Activated T-cell treated with anti-CD3 and anti-CD28 coated beads, Interleukin-2, amount 50 U/mL, for 4 hours (primary cell): ENCODE results near the gene GCHFR. TPM values are rescaled to one million over a fixed set of nuclear protein-coding genes. Genes with fewer than 3 reads are reported as not detected.

Experiments used
- ATAC-seq, 2 donors: fragments of 200-7000 bp; cut with Tn5 transposase; one replicate each; pipeline ENCODE4 v1.10.0; 2021
- DNase-seq: peaks from one replicate; pipeline ENCODE4 v3.0.0-alpha.2; 2020
- H3K27me3 Mint-ChIP-seq: one replicate; pipeline ENCODE4 v1.8.0; 2021; ENCODE audit warnings: low read depth, mixed read lengths
- H3K36me3 Mint-ChIP-seq: one replicate; pipeline ENCODE4 v1.8.0; 2022; ENCODE audit warnings: mixed read lengths; ENCODE audit not compliant: insufficient read depth
- H3K4me1 Mint-ChIP-seq: one replicate; pipeline ENCODE4 v1.8.0; 2021; ENCODE audit warnings: low read depth, mixed read lengths
- H3K4me3 Mint-ChIP-seq: one replicate; pipeline ENCODE4 v1.8.0; 2021; ENCODE audit warnings: mild to moderate bottlenecking, moderate library complexity, mixed read lengths
- H3K9me3 Mint-ChIP-seq: one replicate; pipeline ENCODE4 v1.8.0; 2021; ENCODE audit warnings: mixed read lengths
- total RNA-seq, 3 donors: library from RNA; stranded (reverse); gene quantifications; one replicate each; pipeline ENCODE4 v1.2.1, GENCODE V29; 2021

Gene GCHFR
- total RNA-seq, 3 donors from 2014 or later: 18.5 to 25.6 (median 25.3) TPM

GRCh38 chr15:40746916-40747418 is 16.9 kb upstream of the GCHFR start:
- Mint-ChIP-seq H3K27me3 (no peaks in the 10 kb centered on the region), H3K9me3 (no peaks in the 10 kb centered on the region), H3K36me3 (peaks cover 34% of the 10 kb centered on the region), H3K4me1 (peaks cover 26% of the 10 kb centered on the region), H3K4me3 (no peak overlapping the region)
- ATAC-seq: no peak
- DNase-seq: no peak

- DNase-seq (no peak), ATAC-seq (no peak)
- Mint-ChIP-seq H3K27me3 (no peaks in the 10 kb centered on the region), H3K36me3 (peaks cover 31% of the 10 kb centered on the region), H3K9me3 (no peaks in the 10 kb centered on the region), H3K4me3 (no peak overlapping the region), H3K4me1 (peaks cover 31% of the 10 kb centered on the region)
Observed at GRCh38 chr15:40747685-40748631, 15.9 kb upstream of the GCHFR start.

- H3K9me3 Mint-ChIP-seq: no peaks in the 10 kb centered on the region
- no peak for ATAC-seq
- no peak for DNase-seq
- peaks cover 31% of the 10 kb centered on the region for H3K4me1 Mint-ChIP-seq
- H3K4me3 Mint-ChIP-seq: no peak overlapping the region
- H3K36me3 Mint-ChIP-seq: peaks cover 31% of the 10 kb centered on the region
- no peaks in the 10 kb centered on the region for H3K27me3 Mint-ChIP-seq
Observed at GRCh38 chr15:40749151-40749630, 14.7 kb upstream of the GCHFR start.

GRCh38 chr15:40750885-40751284 is 13.0 kb upstream of the GCHFR start:
- no peak for ATAC-seq
- H3K36me3 Mint-ChIP-seq: peaks cover 29% of the 10 kb centered on the region
- H3K9me3 Mint-ChIP-seq: no peaks in the 10 kb centered on the region
- H3K4me1 Mint-ChIP-seq: peaks cover 32% of the 10 kb centered on the region
- no peak overlapping the region for H3K4me3 Mint-ChIP-seq
- no peak for DNase-seq
- no peaks in the 10 kb centered on the region for H3K27me3 Mint-ChIP-seq

GRCh38 chr15:40751745-40752144 is 12.1 kb upstream of the GCHFR start:
- Mint-ChIP-seq H3K4me1 (peaks cover 32% of the 10 kb centered on the region), H3K27me3 (no peaks in the 10 kb centered on the region), H3K4me3 (no peak overlapping the region), H3K36me3 (peaks cover 29% of the 10 kb centered on the region), H3K9me3 (no peaks in the 10 kb centered on the region)
- ATAC-seq (no peak), DNase-seq (no peak)

- peak overlapping the region; percentile 93 for H3K4me3 Mint-ChIP-seq
- H3K27me3 Mint-ChIP-seq: no peaks in the 10 kb centered on the region
- H3K36me3 Mint-ChIP-seq: peaks cover 17% of the 10 kb centered on the region
- peak; percentile 6 to 13 for ATAC-seq
- no peak for DNase-seq
- no peaks in the 10 kb centered on the region for H3K9me3 Mint-ChIP-seq
- H3K4me1 Mint-ChIP-seq: peaks cover 32% of the 10 kb centered on the region
Observed at GRCh38 chr15:40754574-40754882, 9.3 kb upstream of the GCHFR start.

GRCh38 chr15:40754883-40755811 is 8.7 kb upstream of the GCHFR start, which contains the start of gene RMDN3:
RMDN3 (minus strand) TSS chr15:40755254; CDS start chr15:40754783, 471 bp downstream.
- ATAC-seq: peak; percentile 92 to 93
- Mint-ChIP-seq H3K36me3 (peaks cover 14% of the 10 kb centered on the region), H3K4me1 (peaks cover 32% of the 10 kb centered on the region), H3K27me3 (no peaks in the 10 kb centered on the region), H3K9me3 (no peaks in the 10 kb centered on the region), H3K4me3 (peak within 1 kb of the TSS; percentile 93)
- peak; percentile 93 for DNase-seq

- Mint-ChIP-seq H3K36me3 (peaks cover 13% of the 10 kb centered on the region), H3K27me3 (no peaks in the 10 kb centered on the region), H3K4me3 (peak overlapping the region; percentile 93), H3K4me1 (peaks cover 32% of the 10 kb centered on the region), H3K9me3 (no peaks in the 10 kb centered on the region)
- DNase-seq (no peak), ATAC-seq (no peak)
Observed at GRCh38 chr15:40755812-40756208, 8.1 kb upstream of the GCHFR start.

GRCh38 chr15:40756938-40757337 is 6.9 kb upstream of the GCHFR start:
- no peaks in the 10 kb centered on the region for H3K27me3 Mint-ChIP-seq
- DNase-seq (no peak), ATAC-seq (no peak)
- H3K9me3 Mint-ChIP-seq: no peaks in the 10 kb centered on the region
- H3K4me1 Mint-ChIP-seq: peaks cover 28% of the 10 kb centered on the region
- peaks cover 6% of the 10 kb centered on the region for H3K36me3 Mint-ChIP-seq
- H3K4me3 Mint-ChIP-seq: no peak overlapping the region

GRCh38 chr15:40759961-40760360 is 3.9 kb upstream of the GCHFR start:
- Mint-ChIP-seq H3K4me3 (no peak overlapping the region), H3K36me3 (no peaks in the 10 kb centered on the region), H3K9me3 (no peaks in the 10 kb centered on the region), H3K27me3 (no peaks in the 10 kb centered on the region), H3K4me1 (peaks cover 20% of the 10 kb centered on the region)
- no peak for DNase-seq
- no peak for ATAC-seq

GRCh38 chr15:40762919-40763800 is 708 bp upstream of the GCHFR start:
- Mint-ChIP-seq H3K36me3 (no peaks in the 10 kb centered on the region), H3K27me3 (no peaks in the 10 kb centered on the region), H3K4me3 (peak overlapping the region; percentile 79), H3K9me3 (no peaks in the 10 kb centered on the region), H3K4me1 (peaks cover 26% of the 10 kb centered on the region)
- DNase-seq (peak; percentile 23), ATAC-seq (peak; percentile 6 to 8)

GRCh38 chr15:40764629-40765103 is 798 bp downstream of the GCHFR start:
- Mint-ChIP-seq H3K9me3 (no peaks in the 10 kb centered on the region), H3K36me3 (no peaks in the 10 kb centered on the region), H3K4me1 (peaks cover 41% of the 10 kb centered on the region), H3K27me3 (no peaks in the 10 kb centered on the region), H3K4me3 (peak overlapping the region; percentile 79)
- ATAC-seq: no peak
- DNase-seq: no peak

GRCh38 chr15:40766194-40766815 is 2.4 kb downstream of the GCHFR start:
- DNase-seq: no peak
- ATAC-seq: no peak
- Mint-ChIP-seq H3K9me3 (no peaks in the 10 kb centered on the region), H3K27me3 (no peaks in the 10 kb centered on the region), H3K36me3 (no peaks in the 10 kb centered on the region), H3K4me1 (peaks cover 48% of the 10 kb centered on the region), H3K4me3 (no peak overlapping the region)
